ENCODE measurements around the gene STMND1.

STMND1 gene

GRCh38 chr6:17097982-17098381, 3.9 kb upstream of the STMND1 start:
- DNase-seq (ENCODE audit: low read depth in 4 of 4, low spot score in 1 of 4) = no peak

- no peak for DNase-seq (ENCODE audit: low read depth in 4 of 4, low spot score in 1 of 4)
These were observed 3.3 kb upstream of the STMND1 start for GRCh38 chr6:17098538-17098937.

GRCh38 chr6:17099401-17100059, 2.3 kb upstream of the STMND1 start:
- DNase-seq (ENCODE audit: low read depth in 4 of 4, low spot score in 1 of 4) = no peak

- DNase-seq (ENCODE audit: low read depth in 4 of 4, low spot score in 1 of 4) = no peak
These were observed 1.0 kb upstream of the STMND1 start for GRCh38 chr6:17100806-17101205.

GRCh38 chr6:17102258-17102870, 514 bp downstream of the STMND1 start:
- DNase-seq (ENCODE audit: low read depth in 4 of 4, low spot score in 1 of 4) = no peak

- DNase-seq (ENCODE audit: low read depth in 4 of 4, low spot score in 1 of 4) = no peak
These were observed 1.9 kb downstream of the STMND1 start for GRCh38 chr6:17103715-17104114.

GRCh38 chr6:17107863-17108262, 6.0 kb downstream of the STMND1 start:
- DNase-seq (ENCODE audit: low read depth in 4 of 4, low spot score in 1 of 4) = no peak

GRCh38 chr6:17115251-17116116, 13.6 kb downstream of the STMND1 start:
- DNase-seq (ENCODE audit: low read depth in 4 of 4, low spot score in 1 of 4) = no peak

GRCh38 chr6:17116117-17116440, 14.2 kb downstream of the STMND1 start:
- DNase-seq (ENCODE audit: low read depth in 4 of 4, low spot score in 1 of 4) = no peak

- DNase-seq (ENCODE audit: low read depth in 4 of 4, low spot score in 1 of 4) = no peak
These were observed 18.2 kb downstream of the STMND1 start for GRCh38 chr6:17120019-17120418.

- no peak for DNase-seq (ENCODE audit: low read depth in 4 of 4, low spot score in 1 of 4)
These were observed 23.6 kb downstream of the STMND1 start for GRCh38 chr6:17125407-17125806.

GRCh38 chr6:17130786-17131185, 28.9 kb downstream of the STMND1 start:
- DNase-seq (ENCODE audit: low read depth in 4 of 4, low spot score in 1 of 4) = no peak

- no peak for DNase-seq (ENCODE audit: low read depth in 4 of 4, low spot score in 1 of 4)
These were observed 31.1 kb downstream of the STMND1 start for GRCh38 chr6:17132967-17133366.

GRCh38 chr6:17138033-17138432, 36.2 kb downstream of the STMND1 start:
- no peak for DNase-seq (ENCODE audit: low read depth in 4 of 4, low spot score in 1 of 4)

- no peak for DNase-seq (ENCODE audit: low read depth in 4 of 4, low spot score in 1 of 4)
These were observed 42.2 kb downstream of the STMND1 start for GRCh38 chr6:17144016-17144415.

- DNase-seq (ENCODE audit: low read depth in 4 of 4, low spot score in 1 of 4) = no peak
These were observed 47.7 kb downstream of the STMND1 start for GRCh38 chr6:17149571-17149970.

GRCh38 chr6:17150096-17150495, 48.2 kb downstream of the STMND1 start:
- no peak for DNase-seq (ENCODE audit: low read depth in 4 of 4, low spot score in 1 of 4)

GRCh38 chr6:17151888-17152287, 50.0 kb downstream of the STMND1 start:
- DNase-seq (ENCODE audit: low read depth in 4 of 4, low spot score in 1 of 4) = no peak

GRCh38 chr6:17152703-17153102, 50.9 kb downstream of the STMND1 start:
- no peak for DNase-seq (ENCODE audit: low read depth in 4 of 4, low spot score in 1 of 4)

GRCh38 chr6:17156112-17156921, 54.5 kb downstream of the STMND1 start:
- DNase-seq (ENCODE audit: low read depth in 4 of 4, low spot score in 1 of 4) = peak; percentile 32 to 46 (median 36)

- DNase-seq (ENCODE audit: low read depth in 4 of 4, low spot score in 1 of 4) = no peak
These were observed 55.1 kb downstream of the STMND1 start for GRCh38 chr6:17156966-17157365.

Measured in stimulated activated CD4-positive, alpha-beta T cell treated with anti-CD3 and anti-CD28 coated beads, Interleukin-1b, Interleukin-23, amount 100 ng/mL, for 24 hours (primary cell).